Activated gamma-delta T cell (primary cell): ENCODE measurements around the gene ZC3HAV1.
"Not testable (repeated sequence)": the region's sequence is repeated elsewhere in the genome, so short reads cannot be mapped to it uniquely, and the experiment has no call there.

Experiments
- DNase-seq: peaks from one replicate; lab custom pipeline; 2025; lab: John Stamatoyannopoulos, UW
- total RNA-seq, 2 donors: gene quantifications; one replicate each; lab custom pipeline; 2026; lab: John Stamatoyannopoulos, UW

The ZC3HAV1 gene
- total RNA-seq, result 321 to 459 reads per million in 2 donors

DNA sequence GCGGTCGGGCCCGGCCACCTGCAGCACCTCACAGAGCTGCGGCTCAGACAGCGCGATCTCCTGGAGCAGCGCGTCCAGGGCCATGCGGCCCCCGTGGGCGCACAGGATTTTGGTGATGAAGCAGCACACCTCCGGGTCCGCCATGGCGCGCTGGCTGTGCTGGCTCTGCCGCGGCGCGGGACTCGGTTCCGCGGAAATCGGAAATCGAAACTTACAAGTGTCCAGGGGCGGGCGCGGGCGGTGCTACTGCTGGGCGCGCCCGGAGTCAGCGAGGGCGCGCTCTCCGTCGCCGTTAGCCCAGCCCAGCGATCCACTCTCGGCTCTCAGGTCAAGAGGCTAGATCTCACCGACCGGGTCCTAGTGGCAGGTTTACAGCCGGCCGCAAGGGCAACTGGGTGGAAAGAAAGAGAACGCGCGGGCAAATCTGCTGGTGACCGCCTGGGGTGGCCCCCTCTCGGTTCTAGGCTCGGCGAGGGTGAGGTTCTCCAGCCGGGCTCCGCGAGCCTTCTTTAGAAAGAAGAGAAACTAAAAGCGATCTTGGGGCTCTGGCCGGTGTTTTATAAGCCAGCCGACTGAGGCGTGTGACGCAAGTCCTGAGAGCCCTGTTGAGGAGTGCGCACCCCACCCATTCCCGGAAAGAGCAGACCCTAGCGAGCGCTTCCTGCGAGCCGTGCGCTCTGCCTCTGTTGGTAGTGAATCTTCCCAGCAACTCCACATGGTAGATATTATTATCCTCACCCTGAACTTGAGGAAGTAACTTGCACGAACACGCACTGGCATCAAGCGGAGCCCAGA is at the start of gene ZC3HAV1:
Gene ZC3HAV1 (minus strand): TSS at position 533 of the 795 bp plus-strand sequence. CDS start 389 bp downstream, at position 144.
- DNase-seq, result peak; percentile 57

GRCh38 chr7:139153832-139154231 is 44.3 kb upstream of the ZC3HAV1 start:
- no peak for DNase-seq

- DNase-seq, result no peak
These were observed 42.6 kb upstream of the ZC3HAV1 start for GRCh38 chr7:139152149-139152548.

DNA sequence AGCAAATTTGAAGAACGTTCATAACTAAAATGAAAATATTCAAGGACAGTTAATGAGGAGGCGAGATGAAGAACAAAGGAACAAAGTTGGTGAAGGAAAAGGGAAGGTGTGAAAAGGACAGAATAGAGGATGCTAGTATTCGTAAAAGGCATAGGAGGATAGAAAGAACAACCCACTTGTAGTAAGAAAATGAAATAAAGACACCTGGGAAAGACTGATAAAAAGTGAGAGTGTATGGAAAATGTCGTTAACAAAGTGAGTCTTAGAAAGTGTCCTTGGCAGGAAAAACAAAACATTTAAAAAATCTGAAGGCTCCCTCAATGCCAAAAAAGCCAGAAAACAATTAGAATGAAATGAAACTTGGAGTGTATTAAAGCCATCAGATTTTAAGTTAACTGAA is 29.6 kb upstream of the ZC3HAV1 start:
- no peak for DNase-seq

GRCh38 chr7:139133335-139134139 is 24.0 kb upstream of the ZC3HAV1 start:
- DNase-seq, result peak; percentile 70

DNA sequence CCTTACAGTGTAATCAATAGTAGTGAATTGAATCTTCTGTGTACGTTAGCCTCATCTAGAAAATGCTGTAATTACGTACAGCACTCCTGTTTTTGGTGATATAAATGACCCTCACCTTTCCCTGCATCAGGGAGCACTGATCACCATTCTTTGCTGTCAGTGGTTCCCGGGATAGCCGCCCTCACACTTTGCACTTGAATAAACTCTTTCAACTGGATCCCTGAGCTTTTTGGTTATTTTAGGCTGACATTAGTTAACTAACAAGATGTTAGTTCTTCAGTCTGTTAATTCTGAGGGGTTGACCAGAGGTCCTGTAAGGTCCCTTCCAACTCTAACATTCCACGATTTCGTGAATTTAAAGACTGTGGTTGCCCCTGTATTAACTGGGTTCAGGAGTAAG is 23.4 kb upstream of the ZC3HAV1 start:
- DNase-seq, result no peak

- no peak for DNase-seq
These were observed 22.1 kb upstream of the ZC3HAV1 start for GRCh38 chr7:139131601-139132041.

DNA sequence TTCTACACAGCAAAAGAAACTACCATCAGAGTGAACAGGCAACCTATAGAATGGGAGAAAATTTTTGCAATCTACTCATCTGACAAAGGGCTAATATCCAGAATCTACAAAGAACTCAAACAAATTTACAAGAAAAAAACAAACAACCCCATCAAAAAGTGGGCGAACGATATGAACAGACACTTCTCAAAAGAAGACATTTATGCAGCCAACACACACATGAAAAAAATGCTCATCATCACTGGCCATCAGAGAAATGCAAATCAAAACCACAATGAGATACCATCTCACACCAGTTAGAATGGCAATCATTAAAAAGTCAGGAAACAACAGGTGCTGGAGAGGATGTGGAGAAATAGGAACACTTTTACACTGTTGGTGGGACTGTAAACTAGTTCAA is 20.3 kb upstream of the ZC3HAV1 start:
- not testable (repeated sequence) for DNase-seq

GRCh38 chr7:139127648-139128047 is 18.1 kb upstream of the ZC3HAV1 start:
- no peak for DNase-seq

DNA sequence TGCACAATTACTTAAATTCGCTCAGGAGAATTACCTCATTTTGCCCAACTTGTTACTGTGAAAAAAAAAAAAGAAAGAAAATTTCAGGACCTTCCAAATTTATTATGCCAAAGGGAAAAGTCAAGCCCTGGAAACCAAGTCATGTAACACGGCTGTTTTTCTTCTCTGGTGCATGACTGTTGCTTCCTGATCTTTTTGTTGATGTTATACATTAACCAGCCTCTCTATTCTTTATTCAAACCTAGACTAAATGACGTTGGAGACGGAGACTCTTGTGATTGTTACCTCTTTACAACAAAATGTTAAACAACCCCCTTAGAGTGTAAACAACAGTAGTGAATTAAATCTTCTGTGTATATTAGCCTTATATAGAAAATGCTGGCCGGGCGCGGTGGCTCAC is 16.1 kb upstream of the ZC3HAV1 start:
- no peak for DNase-seq

DNA sequence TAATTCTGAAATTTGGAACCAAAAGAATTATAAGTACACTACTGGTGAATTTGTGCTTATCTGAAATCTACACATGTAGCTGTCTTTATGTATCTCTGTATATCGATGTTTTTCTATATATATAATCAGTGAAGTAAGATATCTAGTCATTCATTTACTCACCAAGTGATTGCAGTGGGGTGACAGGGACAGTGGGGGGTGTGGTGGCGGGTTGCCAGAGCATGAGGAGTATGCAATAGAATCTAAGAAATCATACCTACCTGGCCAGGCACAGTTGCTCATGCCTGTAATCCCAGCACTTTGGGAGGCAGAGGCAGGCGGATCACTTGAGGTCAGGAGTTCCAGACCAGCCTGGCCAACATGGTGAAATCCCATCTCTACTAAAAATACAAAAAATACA is 15.5 kb upstream of the ZC3HAV1 start:
- not testable (repeated sequence) for DNase-seq

GRCh38 chr7:139124084-139124914 is 14.8 kb upstream of the ZC3HAV1 start:
- DNase-seq, result no peak

- DNase-seq, result no peak
These were observed 9.9 kb upstream of the ZC3HAV1 start for GRCh38 chr7:139119486-139119849.

DNA sequence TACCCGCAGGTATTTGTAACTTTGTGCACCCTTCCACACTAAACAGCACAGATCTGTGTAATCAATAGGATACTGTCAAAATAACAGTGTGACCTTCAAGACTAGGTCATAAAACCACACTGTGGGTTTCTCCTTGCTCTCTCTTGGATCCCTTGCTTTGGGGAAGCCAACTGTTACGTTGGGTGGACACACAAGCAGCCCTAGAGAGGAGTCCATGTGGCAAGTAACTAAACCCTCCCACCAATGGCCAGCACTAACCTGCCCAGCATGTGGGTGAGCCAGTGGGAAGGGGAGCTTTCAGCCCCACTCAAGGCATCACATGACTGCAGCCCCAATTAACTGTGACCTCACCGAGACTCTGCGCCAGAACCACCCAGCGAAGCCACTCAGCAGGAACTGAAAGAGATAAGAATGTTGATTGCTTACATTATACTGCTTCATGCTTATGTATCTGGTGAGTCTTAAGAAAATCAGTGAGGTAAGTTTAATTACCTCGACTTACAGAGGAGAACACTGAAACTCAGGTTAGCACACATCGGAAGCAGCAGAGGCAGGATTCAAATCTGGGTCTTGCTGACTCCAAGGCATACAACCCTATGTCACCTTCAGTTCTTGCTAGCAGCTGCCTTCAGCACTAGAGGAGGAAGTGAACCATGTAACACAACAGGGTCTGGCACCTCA is 9.4 kb upstream of the ZC3HAV1 start:
- DNase-seq, result no peak

GRCh38 chr7:139118234-139118804 is 8.8 kb upstream of the ZC3HAV1 start:
- no peak for DNase-seq

DNA sequence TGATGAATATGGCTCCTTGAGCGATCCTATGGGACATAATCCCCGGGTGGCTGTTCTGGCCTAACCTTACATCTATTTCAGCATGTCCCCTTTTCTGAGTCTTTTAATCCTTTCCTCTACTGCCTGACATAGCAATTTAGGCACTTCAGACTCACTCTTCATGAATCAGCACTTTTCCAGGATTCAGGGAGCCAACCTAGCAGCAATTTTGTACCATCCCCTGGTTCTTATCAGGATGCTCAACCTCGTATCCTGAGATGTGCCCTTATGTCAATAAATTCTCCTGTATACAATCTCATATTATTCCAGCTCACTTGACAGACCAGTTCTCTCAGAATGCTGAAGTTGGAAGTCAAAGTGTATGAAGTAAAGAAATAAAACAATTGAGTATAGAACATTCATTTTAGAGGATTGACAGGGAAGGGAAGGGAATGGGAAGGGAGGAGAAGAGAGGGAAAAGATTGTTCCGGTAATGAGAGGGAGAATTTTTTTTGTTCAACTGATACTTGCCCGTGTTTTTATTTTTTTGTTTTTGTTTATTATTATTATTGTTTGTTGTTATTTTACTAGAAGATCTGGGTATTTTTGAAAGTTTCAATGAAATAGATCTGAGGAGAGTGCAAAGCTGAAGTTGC is 8.2 kb upstream of the ZC3HAV1 start:
- no peak for DNase-seq

GRCh38 chr7:139116999-139117398 is 7.5 kb upstream of the ZC3HAV1 start:
- DNase-seq, result no peak

GRCh38 chr7:139115104-139115503 is 5.6 kb upstream of the ZC3HAV1 start:
- no peak for DNase-seq

- no peak for DNase-seq
These were observed 5.1 kb upstream of the ZC3HAV1 start for GRCh38 chr7:139114585-139114984.

DNA sequence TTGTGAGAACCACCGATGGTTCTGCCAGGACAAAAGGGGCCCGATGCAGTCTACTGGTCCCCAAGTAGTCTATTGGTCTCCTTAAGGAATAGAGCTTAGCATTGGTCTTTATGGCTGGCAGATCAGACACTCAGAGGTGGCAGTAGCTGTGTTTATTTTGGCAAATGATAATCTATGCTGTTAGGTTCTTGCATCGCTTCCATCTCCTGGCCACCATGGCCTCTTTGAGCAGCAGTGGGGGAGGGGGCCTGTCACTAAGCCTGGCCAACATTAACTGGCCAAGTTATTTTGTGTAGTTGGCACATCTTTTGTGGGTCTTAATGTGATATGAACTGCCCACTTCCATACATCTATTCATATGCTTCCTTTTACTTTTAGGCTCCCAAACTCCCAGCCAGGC is 4.5 kb upstream of the ZC3HAV1 start:
- DNase-seq, result no peak
